GM12864 (cell line): ENCODE data around the gene LAMA2.

Source experiments
- DNase-seq: peaks from one replicate; pipeline ENCODE4 v3.0.0-alpha.2; 2011; ENCODE audit warnings: low read depth
- H3K4me3 ChIP-seq: 2 replicates; pipeline ENCODE4 v1.5.1; 2011; ENCODE audit warnings: mild to moderate bottlenecking, low read depth, low read length, control low read depth
- CTCF ChIP-seq: IDR thresholded peaks from 2 replicates; pipeline ENCODE4 v1.5.1; 2011; ENCODE audit warnings: low read depth, mild to moderate bottlenecking, moderate library complexity, low read length, control low read depth, inconsistent platforms; ENCODE audit errors: missing control alignments

LAMA2 gene

GRCh38 chr6:129014302-129014701 is 131.4 kb downstream of the LAMA2 start:
- H3K4me3 ChIP-seq, result no peak overlapping the region
- DNase-seq, result no peak
- no peak for TF ChIP-seq CTCF

DNA sequence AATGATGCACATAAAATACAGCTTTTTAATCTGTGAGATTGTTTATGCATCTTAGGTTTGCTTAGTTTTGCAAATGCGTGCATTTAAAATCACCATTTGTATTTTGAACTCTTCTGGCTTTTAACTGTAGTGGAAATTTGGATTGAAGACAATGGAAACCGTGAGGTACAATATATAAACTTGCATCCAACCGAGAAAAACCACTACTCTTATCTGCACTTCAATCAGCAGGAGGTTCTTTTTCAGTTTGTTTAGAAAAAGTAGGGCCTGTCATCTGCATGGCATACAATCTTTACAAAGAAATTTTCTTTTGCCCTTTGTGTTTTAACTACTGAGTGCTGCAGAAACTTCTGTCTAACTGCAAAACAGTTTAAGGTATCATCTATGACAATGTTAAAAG is 132.8 kb downstream of the LAMA2 start:
- TF ChIP-seq CTCF, result no peak
- no peak overlapping the region for H3K4me3 ChIP-seq
- DNase-seq, result no peak

DNA sequence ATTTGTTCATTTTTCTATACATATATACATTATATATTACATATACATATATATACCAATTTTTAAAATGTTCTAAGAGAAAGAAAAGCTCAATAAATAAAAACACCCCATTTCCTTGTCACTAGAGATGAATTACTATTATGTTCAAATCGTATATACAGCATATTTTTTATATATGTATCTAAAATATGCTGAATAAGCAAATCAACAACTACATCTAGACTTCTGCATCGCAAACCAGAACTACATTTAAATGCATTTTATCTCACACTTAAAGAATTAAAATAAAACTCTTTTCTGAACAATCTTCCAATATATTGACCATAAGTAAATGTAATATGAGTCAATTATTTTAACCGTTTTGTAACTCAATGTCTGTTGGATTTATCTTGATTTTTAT is 133.9 kb downstream of the LAMA2 start:
- H3K4me3 ChIP-seq, result no peak overlapping the region
- no peak for TF ChIP-seq CTCF
- DNase-seq, result no peak

GRCh38 chr6:129022011-129022553 is 139.1 kb downstream of the LAMA2 start:
- TF ChIP-seq CTCF, result no peak
- DNase-seq, result no peak
- H3K4me3 ChIP-seq, result no peak overlapping the region

DNA sequence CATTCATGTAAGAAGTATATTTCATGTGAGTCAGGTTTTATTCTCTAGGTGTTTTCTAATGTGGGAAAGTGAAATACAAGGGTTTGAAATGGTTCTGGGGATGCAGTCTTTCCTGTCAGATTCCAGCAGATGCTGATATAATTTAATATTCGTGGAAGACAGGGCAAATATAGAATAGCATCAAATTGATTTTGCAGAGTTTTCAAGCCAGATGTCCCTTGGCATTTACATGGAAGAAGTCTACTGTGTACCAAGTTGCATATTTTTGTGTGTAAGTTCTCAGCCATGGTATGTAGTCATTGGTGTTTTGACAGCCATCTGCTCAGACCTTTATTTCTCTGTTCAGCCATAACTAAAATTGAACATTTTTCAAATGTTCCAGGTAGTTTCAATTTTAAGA is 143.7 kb downstream of the LAMA2 start:
- no peak overlapping the region for H3K4me3 ChIP-seq
- no peak for DNase-seq
- TF ChIP-seq CTCF, result no peak

DNA sequence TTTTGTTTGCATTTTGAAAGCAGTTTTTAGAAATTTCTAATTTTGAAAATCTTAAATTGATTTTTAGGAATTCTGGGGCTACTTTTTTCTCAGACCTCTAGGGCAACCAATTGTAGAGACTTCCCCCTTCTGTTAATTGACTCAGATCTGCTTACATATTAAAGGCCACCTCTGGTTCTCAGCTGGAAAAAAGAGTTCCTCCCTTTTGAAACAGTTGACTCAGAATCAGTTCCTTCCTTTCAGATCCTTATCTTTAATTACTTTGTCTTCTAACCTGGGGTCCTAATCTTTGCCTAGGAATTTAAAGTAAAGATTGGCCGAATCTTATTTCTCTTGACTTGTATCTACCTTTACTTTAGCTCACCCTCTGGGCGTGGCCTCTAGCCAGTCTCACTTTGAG is 146.8 kb downstream of the LAMA2 start:
- no peak overlapping the region for H3K4me3 ChIP-seq
- DNase-seq, result no peak
- TF ChIP-seq CTCF, result no peak

DNA sequence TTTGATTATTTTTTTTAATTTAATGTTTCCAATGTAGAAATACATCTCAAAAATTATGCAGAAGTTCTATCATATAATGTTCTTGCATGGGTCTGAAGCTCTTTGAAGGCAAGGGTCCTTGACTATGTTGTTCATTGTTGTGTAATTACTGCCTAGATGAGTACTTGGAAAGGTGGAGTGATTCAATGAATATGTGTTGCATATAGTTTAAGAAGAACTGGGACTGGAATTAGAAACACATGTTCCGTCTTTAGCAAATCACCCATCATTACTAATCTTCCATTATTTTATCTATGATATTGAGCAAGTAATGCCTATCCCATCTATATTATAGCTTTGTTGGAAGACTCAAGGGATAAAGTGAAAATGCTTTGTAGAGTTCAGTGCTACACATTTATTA is 147.3 kb downstream of the LAMA2 start:
- no peak overlapping the region for H3K4me3 ChIP-seq
- DNase-seq, result no peak
- TF ChIP-seq CTCF, result no peak
